ENCODE results near the gene NXN.
"Not testable (repeated sequence)": the region's sequence is repeated elsewhere in the genome, so short reads cannot be mapped to it uniquely, and the experiment has no call there.

Gene NXN

GRCh38 chr17:951325-952132 lies 28.0 kb downstream of the NXN start:
- no peak for DNase-seq

GRCh38 chr17:949623-950303 lies 29.8 kb downstream of the NXN start:
- DNase-seq = no peak

- DNase-seq = no peak
These were observed 31.2 kb downstream of the NXN start for GRCh38 chr17:948284-948852.

- DNase-seq = no peak
These were observed 32.9 kb downstream of the NXN start for GRCh38 chr17:946510-947236.

- DNase-seq = no peak
These were observed 33.9 kb downstream of the NXN start for GRCh38 chr17:945672-946071.

- DNase-seq = no peak
These were observed 35.2 kb downstream of the NXN start for GRCh38 chr17:944266-944826.

GRCh38 chr17:935485-935884 lies 44.1 kb downstream of the NXN start:
- DNase-seq = no peak

- DNase-seq = no peak
These were observed 46.1 kb downstream of the NXN start for GRCh38 chr17:933312-934073.

- DNase-seq = no peak
These were observed 49.3 kb downstream of the NXN start for GRCh38 chr17:930258-930657.

- no peak for DNase-seq
These were observed 50.0 kb downstream of the NXN start for GRCh38 chr17:929586-929985.

GRCh38 chr17:927611-928461 lies 51.7 kb downstream of the NXN start:
- DNase-seq = no peak

- DNase-seq = no peak
These were observed 53.8 kb downstream of the NXN start for GRCh38 chr17:925817-926216.

- DNase-seq = no peak
These were observed 54.7 kb downstream of the NXN start for GRCh38 chr17:924711-925475.

- DNase-seq = not testable (repeated sequence)
These were observed 55.3 kb downstream of the NXN start for GRCh38 chr17:924306-924705.

- DNase-seq = no peak
These were observed 55.9 kb downstream of the NXN start for GRCh38 chr17:923633-924032.

GRCh38 chr17:921161-921560 lies 58.4 kb downstream of the NXN start:
- DNase-seq = no peak

GRCh38 chr17:920190-920589 lies 59.4 kb downstream of the NXN start:
- no peak for DNase-seq

- no peak for DNase-seq
These were observed 61.4 kb downstream of the NXN start for GRCh38 chr17:917941-918740.

GRCh38 chr17:917391-917811 lies 62.2 kb downstream of the NXN start:
- no peak for DNase-seq

- no peak for DNase-seq
These were observed 63.3 kb downstream of the NXN start for GRCh38 chr17:916315-916714.
